Lung (tissue), 12 donors: ENCODE results near the gene WDR20. TPM values are rescaled to one million over a fixed set of nuclear protein-coding genes. Genes with fewer than 3 reads are reported as not detected.
"Not testable (repeated sequence)": the region's sequence is repeated elsewhere in the genome, so short reads cannot be mapped to it uniquely, and the experiment has no call there.

Source experiments
- ATAC-seq: fragments of 200-7000 bp; cut with Tn5 transposase; one replicate; pipeline ENCODE4 v1.9.1; 2020; ENCODE audit warnings: moderate number of reproducible peaks; ENCODE audit not compliant: insufficient read depth, low FRiP score
- DNase-seq, 3 donors: peaks; one replicate each; pipeline ENCODE4 v3.0.0-alpha.2; 2013 to 2017
- H3K27ac ChIP-seq, 2 donors: one replicate each; pipeline ENCODE4 v1.5.1; 2013; ENCODE audit warnings: mild to moderate bottlenecking in 2 of 2, moderate library complexity in 2 of 2, control low read depth in 1 of 2, inconsistent platforms in 1 of 2, low read depth in 1 of 2, low read length in 1 of 2
- H3K27me3 ChIP-seq, 3 donors: one replicate each; pipeline ENCODE4 v1.5.1; 2013; ENCODE audit warnings: low read length in 2 of 3; ENCODE audit not compliant: control insufficient read depth in 3 of 3, insufficient read depth in 3 of 3
- H3K36me3 ChIP-seq, 4 donors: one replicate each; pipeline ENCODE4 v1.5.1; 2013; ENCODE audit warnings: low read length in 4 of 4, mild to moderate bottlenecking in 1 of 4, moderate library complexity in 1 of 4; ENCODE audit not compliant: control insufficient read depth in 4 of 4, insufficient read depth in 4 of 4
- H3K4me1 ChIP-seq, 5 donors: one replicate each; pipeline ENCODE4 v1.5.1; 2013; ENCODE audit warnings: low read length in 5 of 5, mild to moderate bottlenecking in 2 of 5, moderate library complexity in 1 of 5; ENCODE audit not compliant: control insufficient read depth in 5 of 5, insufficient read depth in 5 of 5
- H3K4me3 ChIP-seq: one replicate; pipeline ENCODE4 v1.5.1; 2013; ENCODE audit warnings: mild to moderate bottlenecking, control low read depth, moderate library complexity
- H3K9ac ChIP-seq, 2 donors: one replicate each; pipeline ENCODE4 v1.5.1; 2013; ENCODE audit warnings: low read length in 2 of 2, control low read depth in 1 of 2; ENCODE audit not compliant: insufficient read depth in 1 of 2
- H3K9me3 ChIP-seq, 4 donors: one replicate each; pipeline ENCODE4 v1.5.1; 2013; ENCODE audit warnings: low read length in 3 of 4, mild to moderate bottlenecking in 1 of 4, moderate library complexity in 1 of 4; ENCODE audit not compliant: control insufficient read depth in 4 of 4, insufficient read depth in 3 of 4
- WGBS, 2 donors: extraction: QIAGEN DNeasy Blood & Tissue Kit; methylation state at CpG; one replicate each; pipeline ENCODE4 v1.1.7; 2013; 5-methylcytosine and 5-hydroxymethylcytosine counted together
- polyA plus RNA-seq, 2 donors: library from polyadenylated mRNA; stranded (reverse); fragments of 200-250 nt; gene quantifications; one replicate each; pipeline ENCODE4 v1.2.1, GENCODE V29; 2013
- total RNA-seq, 2 donors: library from RNA; depleted of rRNA in 1 of 2; stranded (reverse); fragments of >200 nt in 1 of 2; gene quantifications; one replicate each; pipeline ENCODE4 v1.2.1, GENCODE V29; 2014 to 2021
- TF ChIP-seq, protein P1 (sequence below): IDR thresholded peaks from 2 replicates; pipeline ENCODE4 v1.5.1; 2012; ENCODE audit warnings: mild to moderate bottlenecking; ENCODE audit errors: control extremely low read depth, extremely low read depth
- donor health status: control.
- donor health status: control.
- donor health status: Bipolar disorder and iron deficiency.
- donor health status: healthy.
- donor health status: DM: yes; HTN: yes; CAD: no.

WDR20 gene
- total and polyA plus RNA-seq, 4 donors = 10.3 to 30.7 (median 19.7) TPM

DNA sequence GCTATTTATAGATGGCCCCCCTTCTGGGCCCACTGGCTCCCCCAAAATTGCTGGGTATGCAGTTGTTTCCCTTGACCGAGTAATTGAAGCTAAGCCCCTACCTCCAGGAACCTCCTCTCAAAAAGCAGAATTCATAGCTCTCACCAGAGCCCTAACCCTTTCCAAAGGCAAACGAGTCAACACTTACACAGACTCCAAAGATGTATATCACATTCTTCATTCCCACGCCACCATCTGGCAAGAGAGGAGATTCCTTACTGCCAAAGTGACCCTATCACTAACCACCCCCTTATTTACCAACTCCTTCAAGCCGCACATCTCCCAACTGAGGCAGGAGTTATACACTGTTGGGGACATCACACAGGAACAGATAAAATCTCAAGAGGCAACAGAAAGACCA, 98.4 kb downstream of the WDR20 start:
- no peaks in the 10 kb centered on the region for H3K27me3 ChIP-seq
- DNase-seq = no peak
- TF ChIP-seq, protein P1, sequence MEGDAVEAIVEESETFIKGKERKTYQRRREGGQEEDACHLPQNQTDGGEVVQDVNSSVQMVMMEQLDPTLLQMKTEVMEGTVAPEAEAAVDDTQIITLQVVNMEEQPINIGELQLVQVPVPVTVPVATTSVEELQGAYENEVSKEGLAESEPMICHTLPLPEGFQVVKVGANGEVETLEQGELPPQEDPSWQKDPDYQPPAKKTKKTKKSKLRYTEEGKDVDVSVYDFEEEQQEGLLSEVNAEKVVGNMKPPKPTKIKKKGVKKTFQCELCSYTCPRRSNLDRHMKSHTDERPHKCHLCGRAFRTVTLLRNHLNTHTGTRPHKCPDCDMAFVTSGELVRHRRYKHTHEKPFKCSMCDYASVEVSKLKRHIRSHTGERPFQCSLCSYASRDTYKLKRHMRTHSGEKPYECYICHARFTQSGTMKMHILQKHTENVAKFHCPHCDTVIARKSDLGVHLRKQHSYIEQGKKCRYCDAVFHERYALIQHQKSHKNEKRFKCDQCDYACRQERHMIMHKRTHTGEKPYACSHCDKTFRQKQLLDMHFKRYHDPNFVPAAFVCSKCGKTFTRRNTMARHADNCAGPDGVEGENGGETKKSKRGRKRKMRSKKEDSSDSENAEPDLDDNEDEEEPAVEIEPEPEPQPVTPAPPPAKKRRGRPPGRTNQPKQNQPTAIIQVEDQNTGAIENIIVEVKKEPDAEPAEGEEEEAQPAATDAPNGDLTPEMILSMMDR = no peak
- ATAC-seq = no peak
- 71 to 87% methylated on average over 4 of the region's 4 CpGs for WGBS, 2 donors
- H3K4me1 ChIP-seq = peaks cover 0 to 10% (median 0%) of the 10 kb centered on the region in 5 donors
- H3K36me3 ChIP-seq = no peaks in the 10 kb centered on the region
- no peak overlapping the region for H3K4me3 ChIP-seq
- H3K9ac ChIP-seq = no peak overlapping the region
- H3K9me3 ChIP-seq = no peaks in the 10 kb centered on the region
- no peak overlapping the region for H3K27ac ChIP-seq

DNA sequence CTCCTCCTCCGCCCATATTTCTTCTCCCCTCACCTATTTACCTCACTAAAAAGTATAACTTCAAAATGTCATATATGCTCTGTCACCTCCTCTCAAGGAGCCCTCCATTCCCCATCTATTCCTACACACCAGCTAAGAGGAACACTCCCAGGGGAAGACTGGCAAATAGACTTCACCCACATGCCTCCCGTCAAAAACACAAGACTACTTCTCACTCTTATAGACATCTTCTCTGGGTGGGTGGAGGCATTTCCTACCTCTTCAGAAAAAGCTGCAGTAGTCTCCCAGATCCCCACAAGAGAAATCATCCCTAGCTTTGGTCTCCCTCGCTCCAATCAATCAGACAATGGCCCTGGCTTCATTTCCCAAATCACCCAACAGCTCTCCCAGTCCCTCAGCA, 99.1 kb downstream of the WDR20 start:
- no peak overlapping the region for H3K27ac ChIP-seq
- peaks cover 0 to 10% (median 0%) of the 10 kb centered on the region in 5 donors for H3K4me1 ChIP-seq
- no peaks in the 10 kb centered on the region for H3K9me3 ChIP-seq
- no peak for DNase-seq
- 94 to 97% methylated on average over 3 of the region's 3 CpGs for WGBS, 2 donors
- ATAC-seq = no peak
- no peak overlapping the region for H3K4me3 ChIP-seq
- H3K36me3 ChIP-seq = no peaks in the 10 kb centered on the region
- H3K27me3 ChIP-seq = no peaks in the 10 kb centered on the region
- no peak overlapping the region for H3K9ac ChIP-seq
- TF ChIP-seq, protein P1 = no peak

DNA sequence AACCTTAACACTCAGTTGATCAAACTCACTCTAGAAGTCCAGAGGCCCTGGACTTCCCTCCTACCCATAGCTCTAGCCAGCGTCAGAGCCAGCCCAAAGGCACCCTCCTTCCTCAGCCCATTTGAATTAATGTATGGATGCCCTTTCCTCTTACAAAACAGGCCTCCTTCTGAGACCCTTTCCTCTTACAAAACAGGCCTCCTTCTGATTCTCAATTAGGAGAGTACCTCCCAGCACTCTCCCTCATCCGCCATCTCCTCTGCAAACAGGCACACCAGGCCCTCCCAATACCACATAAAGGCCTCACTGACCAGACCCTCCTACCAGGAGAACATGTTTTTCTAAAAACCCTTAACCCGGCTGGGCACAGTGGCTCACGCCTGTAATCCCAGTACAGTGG, 99.5 kb downstream of the WDR20 start:
- Histone ChIP-seq H3K36me3 (no peaks in the 10 kb centered on the region), H3K4me1 (peaks cover 0 to 10% (median 0%) of the 10 kb centered on the region in 5 donors), H3K4me3 (no peak overlapping the region), H3K27me3 (no peaks in the 10 kb centered on the region), H3K9ac (no peak overlapping the region), H3K27ac (no peak overlapping the region), H3K9me3 (no peaks in the 10 kb centered on the region)
- TF ChIP-seq, protein P1 = no peak
- WGBS, 2 donors = 92 to 95% methylated on average over 4 of the region's 4 CpGs
- ATAC-seq (no peak), DNase-seq (no peak)

DNA sequence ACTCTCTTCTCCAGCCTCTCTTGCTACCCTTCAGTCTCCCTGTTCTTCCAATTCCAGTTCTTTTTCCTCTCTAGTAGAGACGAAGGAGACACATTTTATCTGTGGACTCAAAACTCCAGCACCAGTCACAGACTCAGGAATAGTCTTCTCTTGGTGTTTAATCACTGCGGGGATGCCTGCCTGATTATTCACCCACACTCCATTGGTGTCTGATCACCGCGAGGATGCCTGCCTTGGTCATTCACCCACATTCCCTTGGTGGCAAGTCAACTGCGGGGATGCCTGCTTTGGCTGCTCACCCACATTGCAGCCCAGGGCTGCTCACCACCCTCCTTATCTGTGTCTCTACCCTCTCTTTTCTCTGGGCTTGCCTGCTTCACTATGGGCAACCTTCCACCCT, 100.8 kb downstream of the WDR20 start:
- H3K9me3 ChIP-seq, H3K9ac ChIP-seq, H3K27me3 ChIP-seq, DNase-seq, H3K27ac ChIP-seq, H3K4me3 ChIP-seq, H3K36me3 ChIP-seq, H3K4me1 ChIP-seq, ATAC-seq: not testable (repeated sequence)
- 97 to 98% methylated on average over 5 of the region's 5 CpGs for WGBS, 2 donors
